CD4-positive, alpha-beta T cell treated with Interleukin-12 subunit alpha and Interleukin-12 subunit beta, for 1 hour (primary cell): ENCODE data around the gene LDAH.

Experiments
- DNase-seq: peaks from one replicate; pipeline ENCODE4 v3.0.0-alpha.2; 2020

Gene LDAH

DNA sequence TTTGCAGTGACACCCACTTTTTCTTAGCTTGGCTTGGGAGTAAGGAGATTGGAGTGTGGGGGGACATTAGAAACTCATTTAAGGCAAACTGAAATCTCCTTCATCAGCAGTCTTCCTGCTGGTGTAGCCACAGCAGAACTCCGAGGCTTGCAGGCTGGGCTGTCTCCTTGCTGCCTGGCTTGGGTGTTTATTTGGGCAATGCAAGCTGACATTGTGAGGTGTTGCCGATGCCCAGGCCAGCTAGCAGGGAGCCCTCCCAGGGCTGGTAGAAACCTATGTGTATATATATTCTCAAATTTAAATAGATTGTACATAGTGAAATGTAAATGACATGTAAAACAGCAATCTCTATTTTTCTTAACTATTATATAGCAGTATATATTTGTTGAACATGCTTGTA is 144.1 kb downstream of the LDAH start:
- DNase-seq: no peak

GRCh38 chr2:20678086-20678395 is 144.9 kb downstream of the LDAH start:
- no peak for DNase-seq

GRCh38 chr2:20677301-20678085 is 145.4 kb downstream of the LDAH start:
- no peak for DNase-seq

GRCh38 chr2:20676353-20677215 is 146.3 kb downstream of the LDAH start:
- DNase-seq: no peak

- DNase-seq: no peak
These were observed 147.1 kb downstream of the LDAH start for GRCh38 chr2:20675701-20676352.

- DNase-seq: no peak
These were observed 147.8 kb downstream of the LDAH start for GRCh38 chr2:20674974-20675679.

GRCh38 chr2:20674309-20674965 is 148.5 kb downstream of the LDAH start:
- DNase-seq: no peak

GRCh38 chr2:20673686-20674308 is 149.1 kb downstream of the LDAH start:
- no peak for DNase-seq

DNA sequence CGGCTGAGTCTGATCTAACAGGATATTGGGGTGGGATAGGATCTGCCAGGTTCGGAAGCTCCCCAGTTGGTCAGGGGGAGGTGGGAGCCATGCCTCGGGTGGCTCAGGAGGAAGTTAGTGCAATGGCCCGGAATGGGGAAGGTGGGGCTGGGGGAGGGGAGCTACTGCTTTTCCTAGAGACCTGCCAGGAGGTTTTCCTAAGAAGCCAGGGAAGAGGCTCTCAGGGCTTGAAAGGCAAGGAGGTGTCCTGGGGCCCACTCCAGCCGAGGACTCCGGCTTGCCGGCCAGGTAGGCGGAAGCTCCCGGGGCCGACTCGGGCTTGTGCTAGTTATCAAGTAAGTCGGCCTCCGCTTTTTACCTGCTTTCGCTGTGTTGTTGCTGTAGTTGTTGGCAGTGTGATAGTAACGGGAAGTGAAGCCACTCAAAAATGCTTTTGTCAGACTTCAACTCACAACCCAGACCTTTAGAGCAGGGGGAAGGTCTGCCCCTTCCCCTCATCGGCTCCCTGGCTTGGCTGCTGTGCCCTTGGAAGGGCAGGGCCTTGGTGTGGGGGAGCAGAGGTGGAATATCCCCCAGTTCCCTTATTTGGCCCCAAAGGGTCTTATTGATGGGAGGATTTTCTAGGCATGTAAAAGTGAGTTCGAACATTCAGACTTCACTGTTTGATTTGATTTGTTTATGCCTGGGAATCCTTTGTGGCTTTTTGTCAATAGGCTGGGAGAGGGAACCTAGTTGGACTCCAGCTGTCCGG is 150.5 kb downstream of the LDAH start:
- DNase-seq: no peak

DNA sequence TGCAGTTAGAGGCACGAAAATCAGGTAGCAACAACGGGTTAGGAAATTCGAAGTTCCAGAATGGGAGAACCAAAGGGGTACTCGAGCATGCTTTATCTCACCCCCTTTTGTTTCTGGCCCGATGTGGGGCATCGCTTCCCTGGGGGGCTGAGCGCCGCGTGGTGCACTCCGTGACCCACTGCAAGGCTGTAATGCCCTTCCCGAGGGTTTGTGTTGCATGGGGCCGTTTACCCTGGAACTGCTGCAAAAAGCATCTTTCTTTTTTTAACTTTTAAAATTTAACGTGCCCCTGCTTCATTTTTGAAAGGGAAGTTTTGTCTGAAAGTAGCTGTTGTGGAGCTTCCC is 151.2 kb downstream of the LDAH start:
- DNase-seq: no peak

DNA sequence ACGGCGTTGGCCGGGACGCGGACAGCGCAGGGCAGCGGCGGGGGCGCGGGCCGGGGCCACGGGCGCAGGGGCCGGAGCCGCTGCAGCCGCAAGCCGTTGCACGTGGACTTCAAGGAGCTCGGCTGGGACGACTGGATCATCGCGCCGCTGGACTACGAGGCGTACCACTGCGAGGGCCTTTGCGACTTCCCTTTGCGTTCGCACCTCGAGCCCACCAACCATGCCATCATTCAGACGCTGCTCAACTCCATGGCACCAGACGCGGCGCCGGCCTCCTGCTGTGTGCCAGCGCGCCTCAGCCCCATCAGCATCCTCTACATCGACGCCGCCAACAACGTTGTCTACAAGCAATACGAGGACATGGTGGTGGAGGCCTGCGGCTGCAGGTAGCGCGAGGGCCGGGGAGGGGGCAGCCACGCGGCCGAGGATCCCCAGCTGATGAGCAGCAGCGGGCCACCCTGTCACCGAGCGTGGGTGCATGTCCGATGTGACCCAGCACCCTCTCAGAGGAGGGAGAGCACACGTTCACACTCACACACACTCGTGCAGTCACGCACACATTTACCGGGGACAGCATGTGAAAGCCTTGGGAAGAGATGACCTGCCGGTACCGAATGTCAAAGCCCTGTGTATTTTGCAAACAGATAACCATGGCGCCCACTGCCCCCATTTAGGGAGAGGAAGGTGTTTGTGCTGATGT is 151.7 kb downstream of the LDAH start:
- no peak for DNase-seq

- no peak for DNase-seq
These were observed 152.4 kb downstream of the LDAH start for GRCh38 chr2:20670315-20671035.

DNA sequence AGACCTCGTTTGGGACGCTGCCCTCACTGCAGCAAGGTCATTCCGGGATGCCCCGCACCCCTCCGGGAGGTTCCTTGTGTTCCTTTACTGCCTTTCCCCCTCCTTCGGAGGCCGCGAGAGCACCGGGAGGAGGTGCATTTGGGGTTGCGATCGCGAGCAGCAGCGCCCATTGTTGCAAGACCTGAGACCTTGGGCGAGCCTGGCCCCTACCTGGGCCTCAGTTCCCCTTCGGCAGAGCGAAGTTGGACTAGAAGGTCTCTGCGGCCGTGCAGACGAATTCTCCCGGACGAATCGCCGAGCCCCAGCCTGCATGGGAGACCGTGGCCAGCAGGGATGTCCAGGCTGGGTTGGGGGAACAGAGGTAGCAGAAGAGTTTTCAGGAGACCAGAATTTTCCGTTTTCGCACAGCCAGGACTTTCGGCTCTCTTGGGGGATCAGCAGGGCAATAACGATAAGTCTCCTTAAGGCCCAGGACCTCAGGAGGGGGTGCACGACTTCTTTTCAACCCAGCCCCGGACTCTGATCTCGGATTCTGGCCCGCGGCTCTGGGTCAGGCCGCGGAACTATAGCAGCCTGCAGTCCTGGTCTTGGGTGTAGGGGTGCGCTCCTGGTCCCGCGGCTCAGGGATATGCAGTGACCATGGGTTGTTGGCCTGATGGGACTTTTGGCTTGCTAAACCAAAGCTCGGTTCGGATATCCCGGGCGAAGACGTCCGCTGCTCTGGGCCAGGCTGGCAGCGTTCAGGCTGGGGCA is 153.2 kb downstream of the LDAH start:
- no peak for DNase-seq

DNA sequence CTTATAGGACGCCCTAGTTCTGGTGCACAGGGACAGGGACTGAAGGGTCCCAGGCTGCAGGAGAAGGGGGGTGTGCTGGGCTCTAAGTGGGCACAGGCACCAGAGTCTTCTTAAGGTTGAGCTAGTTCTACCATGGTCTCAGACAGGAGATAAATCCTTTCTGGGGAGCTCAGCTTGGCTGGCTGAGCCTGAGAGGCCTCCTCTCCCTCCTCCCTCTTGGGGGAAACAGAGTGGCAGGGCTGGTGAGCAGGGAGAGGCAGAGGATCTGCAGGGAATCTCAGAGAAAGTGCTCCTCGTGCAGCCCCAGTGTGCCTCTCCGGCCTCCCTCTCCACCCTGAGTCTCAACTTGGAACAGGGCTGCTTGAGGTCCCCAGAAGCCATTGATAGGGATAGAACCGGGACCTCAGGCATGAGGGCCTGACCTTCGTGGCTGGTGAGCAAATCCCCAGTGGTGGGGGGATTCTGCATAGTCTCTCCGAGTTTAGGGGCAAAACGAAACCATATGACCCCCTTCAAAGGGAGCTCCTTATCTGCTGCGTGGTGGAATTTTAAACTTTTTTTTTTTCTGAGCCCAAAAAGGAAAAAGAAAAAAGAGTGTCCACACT is 153.9 kb downstream of the LDAH start:
- no peak for DNase-seq

GRCh38 chr2:20668451-20668850 is 154.4 kb downstream of the LDAH start:
- DNase-seq: no peak

GRCh38 chr2:20667531-20668401 is 155.1 kb downstream of the LDAH start:
- DNase-seq: no peak

GRCh38 chr2:20667151-20667530 is 155.8 kb downstream of the LDAH start:
- DNase-seq: no peak
